ENCODE results near the gene DAP. TPM values are rescaled to one million over a fixed set of nuclear protein-coding genes. Genes with fewer than 3 reads are reported as not detected.

DAP gene
- total and polyA plus RNA-seq, 10 of the 15 experiments (the other 5 are each of a cell fraction or from before 2014, with no cell fraction given) = 12.9 to 130 (median 49.9) TPM

DNA sequence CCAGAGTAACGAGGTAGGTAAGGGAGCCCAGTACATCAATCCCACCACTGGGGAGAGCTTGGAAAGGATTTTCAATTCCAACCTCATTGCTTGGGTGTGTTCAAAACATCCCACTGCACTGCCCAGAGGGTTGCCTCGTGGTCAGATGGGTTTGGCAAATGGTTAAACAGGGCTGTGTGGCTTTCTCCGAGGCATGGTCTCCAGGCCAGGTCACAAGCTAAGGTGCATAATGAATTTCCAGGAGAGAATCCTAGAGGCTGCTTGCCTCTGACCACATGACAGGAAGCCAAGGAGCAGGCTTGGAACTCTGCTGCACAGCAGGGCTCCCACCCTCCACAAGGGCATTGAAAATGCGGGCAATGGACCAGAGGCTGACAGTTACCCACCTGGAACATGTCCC is 51.6 kb downstream of the DAP start (continued):
- TF ChIP-seq, protein P1, sequence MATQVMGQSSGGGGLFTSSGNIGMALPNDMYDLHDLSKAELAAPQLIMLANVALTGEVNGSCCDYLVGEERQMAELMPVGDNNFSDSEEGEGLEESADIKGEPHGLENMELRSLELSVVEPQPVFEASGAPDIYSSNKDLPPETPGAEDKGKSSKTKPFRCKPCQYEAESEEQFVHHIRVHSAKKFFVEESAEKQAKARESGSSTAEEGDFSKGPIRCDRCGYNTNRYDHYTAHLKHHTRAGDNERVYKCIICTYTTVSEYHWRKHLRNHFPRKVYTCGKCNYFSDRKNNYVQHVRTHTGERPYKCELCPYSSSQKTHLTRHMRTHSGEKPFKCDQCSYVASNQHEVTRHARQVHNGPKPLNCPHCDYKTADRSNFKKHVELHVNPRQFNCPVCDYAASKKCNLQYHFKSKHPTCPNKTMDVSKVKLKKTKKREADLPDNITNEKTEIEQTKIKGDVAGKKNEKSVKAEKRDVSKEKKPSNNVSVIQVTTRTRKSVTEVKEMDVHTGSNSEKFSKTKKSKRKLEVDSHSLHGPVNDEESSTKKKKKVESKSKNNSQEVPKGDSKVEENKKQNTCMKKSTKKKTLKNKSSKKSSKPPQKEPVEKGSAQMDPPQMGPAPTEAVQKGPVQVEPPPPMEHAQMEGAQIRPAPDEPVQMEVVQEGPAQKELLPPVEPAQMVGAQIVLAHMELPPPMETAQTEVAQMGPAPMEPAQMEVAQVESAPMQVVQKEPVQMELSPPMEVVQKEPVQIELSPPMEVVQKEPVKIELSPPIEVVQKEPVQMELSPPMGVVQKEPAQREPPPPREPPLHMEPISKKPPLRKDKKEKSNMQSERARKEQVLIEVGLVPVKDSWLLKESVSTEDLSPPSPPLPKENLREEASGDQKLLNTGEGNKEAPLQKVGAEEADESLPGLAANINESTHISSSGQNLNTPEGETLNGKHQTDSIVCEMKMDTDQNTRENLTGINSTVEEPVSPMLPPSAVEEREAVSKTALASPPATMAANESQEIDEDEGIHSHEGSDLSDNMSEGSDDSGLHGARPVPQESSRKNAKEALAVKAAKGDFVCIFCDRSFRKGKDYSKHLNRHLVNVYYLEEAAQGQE (IDR thresholded peaks at IDR 0.05; ENCODE audit: low read depth, low read length) = no peak
- TF ChIP-seq RAD21 (IDR thresholded peaks at IDR 0.05; ENCODE audit: insufficient read depth, low read depth, low read length) (no peak), MYC (IDR thresholded peaks at IDR 0.05; ENCODE audit: insufficient read depth, insufficient read length, insufficient replicate concordance, low read length, severe bottlenecking) (no peak)

DNA sequence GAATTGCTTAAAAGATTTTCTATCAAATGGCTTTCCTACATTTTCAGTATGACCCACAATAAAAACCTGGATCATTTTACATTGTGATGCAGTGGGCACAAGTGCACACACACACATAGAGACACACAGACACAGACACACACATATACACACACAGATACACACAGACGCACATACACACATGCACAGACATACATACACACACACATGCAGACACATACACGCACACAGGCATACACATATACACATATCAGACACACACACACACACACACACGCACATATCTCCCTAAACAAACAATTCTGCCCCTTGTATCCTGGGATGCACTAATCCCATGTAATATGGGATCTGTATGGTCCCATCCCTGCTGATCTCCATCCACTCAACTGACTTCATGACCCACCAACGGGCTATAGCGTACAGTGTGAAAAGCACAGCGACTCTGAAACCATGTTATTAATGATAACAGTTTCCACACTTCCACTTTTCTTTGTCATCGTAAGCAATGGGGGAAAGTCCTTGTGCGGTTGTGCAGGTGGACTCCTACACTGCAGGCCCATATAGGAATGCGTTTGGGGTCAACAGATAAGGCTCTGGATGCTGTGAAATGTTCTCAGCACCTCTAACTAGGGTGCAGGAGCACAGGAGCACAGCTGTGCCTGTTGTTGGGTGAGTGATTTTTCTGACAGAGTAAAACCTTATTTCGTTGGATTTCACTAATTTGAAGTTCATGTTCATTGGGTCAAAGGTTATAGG is 52.7 kb downstream of the DAP start:
- intact Hi-C loops (cut with micrococcal nuclease; ENCODE audit: unreplicated experiment) (no loop called here), in situ Hi-C loops (cut with MboI) (no loop called here)
- no TSS peak for BruUV-seq (replicated peaks)
- Histone ChIP-seq H3K9me3 (replicated peaks; ENCODE audit: control insufficient read depth, insufficient read depth, low read length) (no peaks in the 10 kb centered on the region), H2AFZ (ENCODE audit: control insufficient read depth, low read depth, low read length) (no peak overlapping the region), H3K27ac (ENCODE audit: control insufficient read depth, insufficient read depth) (no peak overlapping the region), H3K9ac (ENCODE audit: control insufficient read depth, insufficient read depth, low read length) (no peak overlapping the region), H4K20me1 (ENCODE audit: control insufficient read depth, insufficient read depth) (no peaks in the 10 kb centered on the region; the same call in 1 of the 2 replicates), H3K27me3 (replicated peaks in 1 of 2; ENCODE audit: control insufficient read depth in 2 of 2, insufficient read depth in 2 of 2, low read length in 1 of 2) (no peaks in the 10 kb centered on the region), H3K4me2 (ENCODE audit: control insufficient read depth, insufficient read depth) (no peak overlapping the region), H3K79me2 (ENCODE audit: control insufficient read depth, insufficient read depth, low read length) (no peaks in the 10 kb centered on the region; the same call in 1 of the 2 replicates), H3K4me3 (no peak overlapping the region), H3K4me1 (ENCODE audit: control insufficient read depth, insufficient read depth, low read length) (peaks cover 23% of the 10 kb centered on the region), H3K36me3 (ENCODE audit: control insufficient read depth in 2 of 2, insufficient read depth in 2 of 2, low read length in 1 of 2) (peaks cover 10 to 12% of the 10 kb centered on the region in 2 experiments)
- 85% methylated on average over 10 of the region's 10 CpGs for WGBS (ENCODE audit: insufficient coverage, insufficient replicate concordance, low lambda C conversion rate, missing lambda C conversion rate)
- DNase-seq (ENCODE audit: low read depth, low spot score) (no peak), ATAC-seq (peak; percentile 26), FAIRE-seq (no peak)
- ChIA-PET SMC1A (ENCODE audit: uncharacterized antibody, unreplicated experiment) (no interaction called here), CTCF (no interaction called here), POLR2A (interaction anchor here (0.6 kb wide), 2 partner anchors 9 to 65 kb away, joined by 3 read pairs; no protein-coding TSS in a partner anchor), RAD21 (ENCODE audit: unreplicated experiment) (no interaction called here)
- TF ChIP-seq, protein P2, sequence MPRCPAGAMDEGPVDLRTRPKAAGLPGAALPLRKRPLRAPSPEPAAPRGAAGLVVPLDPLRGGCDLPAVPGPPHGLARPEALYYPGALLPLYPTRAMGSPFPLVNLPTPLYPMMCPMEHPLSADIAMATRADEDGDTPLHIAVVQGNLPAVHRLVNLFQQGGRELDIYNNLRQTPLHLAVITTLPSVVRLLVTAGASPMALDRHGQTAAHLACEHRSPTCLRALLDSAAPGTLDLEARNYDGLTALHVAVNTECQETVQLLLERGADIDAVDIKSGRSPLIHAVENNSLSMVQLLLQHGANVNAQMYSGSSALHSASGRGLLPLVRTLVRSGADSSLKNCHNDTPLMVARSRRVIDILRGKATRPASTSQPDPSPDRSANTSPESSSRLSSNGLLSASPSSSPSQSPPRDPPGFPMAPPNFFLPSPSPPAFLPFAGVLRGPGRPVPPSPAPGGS (IDR thresholded peaks at IDR 0.05; ENCODE audit: borderline replicate concordance, insufficient read depth, low read depth, low read length, poor library complexity, severe bottlenecking) = peak; percentile 91
- peak; percentile 39; the same call in 1 of the 2 replicates for TF ChIP-seq EED (IDR thresholded peaks at IDR 0.05; ENCODE audit: low read depth)
- TF ChIP-seq, protein P3, sequence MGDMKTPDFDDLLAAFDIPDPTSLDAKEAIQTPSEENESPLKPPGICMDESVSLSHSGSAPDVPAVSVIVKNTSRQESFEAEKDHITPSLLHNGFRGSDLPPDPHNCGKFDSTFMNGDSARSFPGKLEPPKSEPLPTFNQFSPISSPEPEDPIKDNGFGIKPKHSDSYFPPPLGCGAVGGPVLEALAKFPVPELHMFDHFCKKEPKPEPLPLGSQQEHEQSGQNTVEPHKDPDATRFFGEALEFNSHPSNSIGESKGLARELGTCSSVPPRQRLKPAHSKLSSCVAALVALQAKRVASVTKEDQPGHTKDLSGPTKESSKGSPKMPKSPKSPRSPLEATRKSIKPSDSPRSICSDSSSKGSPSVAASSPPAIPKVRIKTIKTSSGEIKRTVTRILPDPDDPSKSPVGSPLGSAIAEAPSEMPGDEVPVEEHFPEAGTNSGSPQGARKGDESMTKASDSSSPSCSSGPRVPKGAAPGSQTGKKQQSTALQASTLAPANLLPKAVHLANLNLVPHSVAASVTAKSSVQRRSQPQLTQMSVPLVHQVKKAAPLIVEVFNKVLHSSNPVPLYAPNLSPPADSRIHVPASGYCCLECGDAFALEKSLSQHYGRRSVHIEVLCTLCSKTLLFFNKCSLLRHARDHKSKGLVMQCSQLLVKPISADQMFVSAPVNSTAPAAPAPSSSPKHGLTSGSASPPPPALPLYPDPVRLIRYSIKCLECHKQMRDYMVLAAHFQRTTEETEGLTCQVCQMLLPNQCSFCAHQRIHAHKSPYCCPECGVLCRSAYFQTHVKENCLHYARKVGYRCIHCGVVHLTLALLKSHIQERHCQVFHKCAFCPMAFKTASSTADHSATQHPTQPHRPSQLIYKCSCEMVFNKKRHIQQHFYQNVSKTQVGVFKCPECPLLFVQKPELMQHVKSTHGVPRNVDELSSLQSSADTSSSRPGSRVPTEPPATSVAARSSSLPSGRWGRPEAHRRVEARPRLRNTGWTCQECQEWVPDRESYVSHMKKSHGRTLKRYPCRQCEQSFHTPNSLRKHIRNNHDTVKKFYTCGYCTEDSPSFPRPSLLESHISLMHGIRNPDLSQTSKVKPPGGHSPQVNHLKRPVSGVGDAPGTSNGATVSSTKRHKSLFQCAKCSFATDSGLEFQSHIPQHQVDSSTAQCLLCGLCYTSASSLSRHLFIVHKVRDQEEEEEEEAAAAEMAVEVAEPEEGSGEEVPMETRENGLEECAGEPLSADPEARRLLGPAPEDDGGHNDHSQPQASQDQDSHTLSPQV (IDR thresholded peaks at IDR 0.05) = no peak
- no peak for TF ChIP-seq ESRRA (IDR thresholded peaks at IDR 0.05; ENCODE audit: low read length)
- peak; percentile 49; the same call in 1 of the 2 replicates for TF ChIP-seq RUNX3 (IDR thresholded peaks at IDR 0.05; ENCODE audit: low read length)
- TF ChIP-seq, protein P4, sequence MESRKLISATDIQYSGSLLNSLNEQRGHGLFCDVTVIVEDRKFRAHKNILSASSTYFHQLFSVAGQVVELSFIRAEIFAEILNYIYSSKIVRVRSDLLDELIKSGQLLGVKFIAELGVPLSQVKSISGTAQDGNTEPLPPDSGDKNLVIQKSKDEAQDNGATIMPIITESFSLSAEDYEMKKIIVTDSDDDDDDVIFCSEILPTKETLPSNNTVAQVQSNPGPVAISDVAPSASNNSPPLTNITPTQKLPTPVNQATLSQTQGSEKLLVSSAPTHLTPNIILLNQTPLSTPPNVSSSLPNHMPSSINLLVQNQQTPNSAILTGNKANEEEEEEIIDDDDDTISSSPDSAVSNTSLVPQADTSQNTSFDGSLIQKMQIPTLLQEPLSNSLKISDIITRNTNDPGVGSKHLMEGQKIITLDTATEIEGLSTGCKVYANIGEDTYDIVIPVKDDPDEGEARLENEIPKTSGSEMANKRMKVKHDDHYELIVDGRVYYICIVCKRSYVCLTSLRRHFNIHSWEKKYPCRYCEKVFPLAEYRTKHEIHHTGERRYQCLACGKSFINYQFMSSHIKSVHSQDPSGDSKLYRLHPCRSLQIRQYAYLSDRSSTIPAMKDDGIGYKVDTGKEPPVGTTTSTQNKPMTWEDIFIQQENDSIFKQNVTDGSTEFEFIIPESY (IDR thresholded peaks at IDR 0.05) = no peak

Data from GM12878 (cell line).